Skeletal muscle tissue (tissue), 4 donors: Measurements from ENCODE around the gene TRIM44. TPM values are rescaled to one million over a fixed set of nuclear protein-coding genes. Genes with fewer than 3 reads are reported as not detected.

ENCODE experiments used
- H3K27ac ChIP-seq: one replicate; pipeline ENCODE4 v1.7.0; 2013; ENCODE audit warnings: mild to moderate bottlenecking, low read depth, low read length, inconsistent platforms
- H3K27me3 ChIP-seq, 3 donors: one replicate each; pipeline ENCODE4 v1.7.0; 2013; ENCODE audit warnings: low read length in 3 of 3; ENCODE audit not compliant: control insufficient read depth in 3 of 3, insufficient read depth in 3 of 3
- H3K36me3 ChIP-seq, 3 donors: one replicate each; pipeline ENCODE4 v1.7.0; 2013; ENCODE audit warnings: low read length in 3 of 3; ENCODE audit not compliant: control insufficient read depth in 3 of 3, insufficient read depth in 3 of 3
- H3K4me1 ChIP-seq, 3 donors: one replicate each; pipeline ENCODE4 v1.7.0; 2013; ENCODE audit warnings: low read length in 3 of 3, mild to moderate bottlenecking in 3 of 3; ENCODE audit not compliant: control insufficient read depth in 3 of 3, insufficient read depth in 3 of 3
- H3K4me3 ChIP-seq, 3 donors: one replicate each; pipeline ENCODE4 v1.7.0; 2013; ENCODE audit warnings: low read length in 3 of 3
- H3K9ac ChIP-seq, 3 donors: one replicate each; pipeline ENCODE4 v1.7.0; 2013; ENCODE audit warnings: low read length in 3 of 3, mild to moderate bottlenecking in 3 of 3, moderate library complexity in 2 of 3, low read depth in 1 of 3
- H3K9me3 ChIP-seq, 3 donors: one replicate each; pipeline ENCODE4 v1.7.0; 2013; ENCODE audit warnings: low read length in 3 of 3; ENCODE audit not compliant: control insufficient read depth in 3 of 3
- total RNA-seq: library from RNA; depleted of rRNA; stranded (reverse); fragments of >200 nt; gene quantifications from one replicate; pipeline ENCODE4 v1.2.3, GENCODE V29; 2014
- donor health status: Osteomylitis.

TRIM44 gene
- total RNA-seq, 1 donor from 2014 or later, result 11.5 TPM

DNA sequence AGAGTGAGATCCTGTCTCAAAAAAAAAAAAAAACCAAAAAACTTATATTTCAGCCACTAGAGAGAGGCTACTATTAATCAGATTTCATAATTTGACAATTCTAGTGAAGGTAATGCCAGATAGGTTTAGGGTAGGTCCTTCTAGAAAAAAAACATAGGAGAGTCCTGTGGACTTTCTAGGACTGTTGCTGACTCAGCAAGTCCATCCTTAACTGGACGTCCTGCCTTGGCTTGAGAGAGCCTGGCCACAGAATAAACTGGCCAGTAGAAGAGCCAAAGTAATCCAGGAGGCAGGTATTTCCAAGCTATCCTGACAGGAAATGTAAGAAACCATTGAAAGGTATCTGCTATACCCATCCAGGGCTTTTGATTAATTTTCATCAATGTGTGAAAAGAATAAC, 64.6 kb downstream of the TRIM44 start:
- H3K9me3 ChIP-seq, result no peaks in the 10 kb centered on the region
- H3K4me1 ChIP-seq, result no peaks in the 10 kb centered on the region
- no peak overlapping the region for H3K9ac ChIP-seq
- H3K36me3 ChIP-seq, result peaks cover 5 to 6% (median 6%) of the 10 kb centered on the region in 3 donors
- no peak overlapping the region for H3K27ac ChIP-seq
- H3K27me3 ChIP-seq, result no peaks in the 10 kb centered on the region
- H3K4me3 ChIP-seq, result no peak overlapping the region

DNA sequence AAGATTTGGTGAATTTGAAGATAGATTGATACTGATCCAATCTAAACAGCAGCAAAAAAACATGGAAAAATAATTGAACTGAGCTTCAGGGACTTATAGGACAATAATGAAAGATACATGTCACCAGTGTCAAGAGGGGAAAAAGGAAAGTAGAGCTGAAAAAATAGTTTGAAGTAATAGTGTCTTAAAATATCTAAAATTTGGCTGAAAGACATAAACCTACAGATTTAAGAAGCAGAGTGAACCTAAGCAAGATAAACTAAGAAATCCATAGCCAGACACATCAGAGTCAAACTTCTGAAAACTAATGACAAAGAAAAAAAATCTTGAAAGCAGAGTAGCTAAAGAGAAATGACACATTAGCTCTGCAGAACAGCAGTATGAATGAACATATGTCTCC, 67.7 kb downstream of the TRIM44 start:
- Histone ChIP-seq H3K4me1 (no peaks in the 10 kb centered on the region), H3K27ac (no peak overlapping the region), H3K27me3 (no peaks in the 10 kb centered on the region), H3K9me3 (no peaks in the 10 kb centered on the region), H3K9ac (no peak overlapping the region), H3K4me3 (no peak overlapping the region), H3K36me3 (peaks cover 5 to 7% (median 6%) of the 10 kb centered on the region in 3 donors)

DNA sequence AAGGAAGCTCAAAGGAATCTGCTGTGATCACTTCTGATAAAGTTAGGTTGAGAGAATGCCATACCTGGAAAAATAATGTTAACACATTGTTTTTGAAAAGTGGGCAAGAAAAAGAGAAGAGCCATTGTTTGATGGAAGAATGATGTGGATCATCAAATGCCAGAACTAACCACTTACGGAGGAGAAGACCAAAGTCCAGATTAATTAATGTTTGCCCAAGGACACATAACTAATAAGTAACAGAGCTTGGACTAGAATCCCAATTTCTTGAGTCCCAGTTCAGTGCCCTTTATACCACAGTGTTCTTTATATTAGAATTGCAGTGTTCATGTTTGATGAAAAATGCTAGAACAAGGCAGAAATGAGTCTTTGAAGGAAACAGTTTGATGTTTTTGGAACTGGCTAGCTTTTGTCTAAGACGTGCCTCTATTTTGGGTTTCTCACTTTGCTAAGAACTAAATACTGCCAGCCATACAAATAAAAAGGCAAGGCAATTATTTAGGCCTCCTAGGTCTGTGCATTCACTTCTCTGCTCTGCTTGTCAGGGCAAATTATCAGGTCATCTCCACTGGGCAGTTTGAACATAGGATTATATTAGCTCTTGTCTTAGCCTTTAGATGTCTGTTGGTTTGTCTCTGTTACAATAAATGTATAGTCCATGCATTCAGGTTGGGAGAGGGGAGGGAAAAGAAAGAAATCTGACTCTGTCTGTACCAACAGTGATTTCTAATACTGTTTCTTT, 72.3 kb downstream of the TRIM44 start:
- no peaks in the 10 kb centered on the region for H3K4me1 ChIP-seq
- no peak overlapping the region for H3K9ac ChIP-seq
- no peak overlapping the region for H3K27ac ChIP-seq
- H3K9me3 ChIP-seq, result no peaks in the 10 kb centered on the region
- no peak overlapping the region for H3K4me3 ChIP-seq
- no peaks in the 10 kb centered on the region for H3K27me3 ChIP-seq
- H3K36me3 ChIP-seq, result peaks cover 3 to 9% (median 4%) of the 10 kb centered on the region in 3 donors

DNA sequence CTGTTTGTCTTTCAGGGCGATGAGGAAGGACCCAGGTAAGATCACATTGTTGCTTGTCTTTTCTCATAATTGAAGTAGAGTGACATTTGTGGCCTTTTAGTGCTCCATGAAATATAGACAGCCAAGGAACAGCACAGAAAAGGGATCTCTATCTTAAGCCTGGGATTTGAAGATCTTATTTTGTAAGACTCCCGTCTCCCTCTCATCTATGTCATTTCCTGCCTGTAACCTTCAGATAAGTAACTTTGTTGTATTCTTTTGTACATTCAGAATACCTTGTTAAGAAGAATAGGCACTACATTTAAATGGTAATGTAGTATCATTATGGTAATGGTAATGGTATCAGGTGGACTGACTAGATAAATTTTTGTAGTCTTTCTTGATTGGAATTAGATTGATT, 72.8 kb downstream of the TRIM44 start:
- H3K27me3 ChIP-seq, result no peaks in the 10 kb centered on the region
- peaks cover 3 to 9% (median 4%) of the 10 kb centered on the region in 3 donors for H3K36me3 ChIP-seq
- H3K9me3 ChIP-seq, result no peaks in the 10 kb centered on the region
- no peaks in the 10 kb centered on the region for H3K4me1 ChIP-seq
- H3K9ac ChIP-seq, result no peak overlapping the region
- H3K27ac ChIP-seq, result no peak overlapping the region
- H3K4me3 ChIP-seq, result no peak overlapping the region

DNA sequence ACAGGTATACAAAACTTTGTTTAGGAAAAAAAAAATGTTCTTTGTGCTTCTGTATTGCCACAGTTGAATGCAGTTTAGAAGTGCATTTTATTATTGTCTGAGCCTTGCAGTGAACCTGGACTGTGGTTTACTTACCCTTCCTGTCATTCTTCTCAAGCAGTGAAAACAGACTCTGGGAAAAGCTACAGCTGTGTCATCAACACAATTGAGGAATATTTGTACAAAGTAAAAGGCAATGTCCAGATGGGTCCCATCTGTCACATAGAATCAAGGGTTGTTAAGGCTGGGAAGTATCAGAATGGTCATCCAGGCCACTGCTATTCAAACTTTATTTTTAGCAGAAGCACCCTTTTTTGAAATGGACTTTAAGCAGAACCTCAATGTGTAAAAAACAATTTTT, 73.3 kb downstream of the TRIM44 start:
- H3K36me3 ChIP-seq, result peaks cover 3 to 9% (median 4%) of the 10 kb centered on the region in 3 donors
- H3K9me3 ChIP-seq, result no peaks in the 10 kb centered on the region
- H3K4me3 ChIP-seq, result no peak overlapping the region
- no peaks in the 10 kb centered on the region for H3K4me1 ChIP-seq
- no peak overlapping the region for H3K9ac ChIP-seq
- H3K27me3 ChIP-seq, result no peaks in the 10 kb centered on the region
- H3K27ac ChIP-seq, result no peak overlapping the region

DNA sequence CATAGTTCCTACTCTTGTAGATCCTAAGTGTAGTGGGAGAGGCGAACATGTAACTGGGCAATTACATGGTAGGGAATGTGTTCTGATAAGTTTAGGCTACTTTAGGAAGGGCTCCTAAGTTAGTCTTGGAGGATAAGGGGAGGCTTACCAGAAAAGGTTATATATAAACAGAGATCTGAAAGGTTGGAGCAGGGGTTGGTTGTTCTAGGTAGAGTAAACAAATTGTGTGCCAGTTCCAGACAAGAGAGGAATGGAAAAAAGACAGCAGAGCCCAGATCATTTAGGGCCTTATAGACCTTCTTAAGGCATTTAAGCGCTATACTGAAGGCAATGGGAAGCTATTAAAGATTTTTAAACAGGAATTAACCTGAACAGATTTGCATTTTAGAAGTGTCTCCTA, 74.4 kb downstream of the TRIM44 start:
- no peaks in the 10 kb centered on the region for H3K27me3 ChIP-seq

DNA sequence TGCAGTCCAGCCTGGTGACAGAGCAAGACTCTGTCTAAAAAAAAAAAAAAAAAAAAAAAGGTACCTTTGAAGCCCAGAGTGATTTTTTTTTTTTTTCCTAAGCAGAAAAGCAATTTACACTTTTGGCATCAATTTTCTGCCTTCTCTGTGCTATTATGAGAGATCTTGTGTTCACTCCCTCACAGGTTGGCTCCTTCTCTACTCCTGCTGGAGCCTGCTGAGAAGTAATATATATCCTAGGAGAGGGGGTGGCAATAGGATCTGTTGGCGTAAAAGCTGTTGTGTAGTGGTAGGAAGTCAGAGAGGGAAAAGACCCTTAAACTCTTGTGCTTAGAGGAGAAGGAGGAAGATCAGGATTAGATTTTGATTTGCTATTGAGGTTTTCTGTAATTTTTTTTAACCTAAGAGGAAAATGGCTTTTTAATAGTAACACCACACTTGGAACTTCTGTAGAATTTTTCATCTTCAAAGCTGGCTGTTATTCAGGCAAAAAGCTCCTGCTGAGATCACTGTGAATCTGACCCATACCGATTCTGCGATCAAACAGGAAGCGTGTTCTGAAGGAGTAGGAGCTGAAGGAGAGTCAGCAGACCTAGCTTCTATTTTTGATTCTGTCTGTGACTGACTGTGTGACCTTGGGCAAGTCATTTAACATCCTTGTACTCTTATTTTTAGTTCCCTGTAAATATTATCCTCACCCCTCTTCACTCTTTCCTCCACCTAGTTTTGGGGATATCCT, 77.7 kb downstream of the TRIM44 start:
- Histone ChIP-seq H3K27me3 (no peaks in the 10 kb centered on the region), H3K9ac (no peak overlapping the region), H3K4me1 (no peaks in the 10 kb centered on the region), H3K27ac (no peak overlapping the region), H3K9me3 (no peaks in the 10 kb centered on the region), H3K36me3 (peaks cover 3 to 9% (median 3%) of the 10 kb centered on the region in 3 donors), H3K4me3 (no peak overlapping the region)

More for the DNA sequence above, 74.4 kb downstream of the TRIM44 start:
- H3K36me3 ChIP-seq, result peaks cover 3 to 9% (median 4%) of the 10 kb centered on the region in 3 donors
- no peaks in the 10 kb centered on the region for H3K4me1 ChIP-seq
- H3K4me3 ChIP-seq, result no peak overlapping the region
- H3K9me3 ChIP-seq, result no peaks in the 10 kb centered on the region
- H3K9ac ChIP-seq, result no peak overlapping the region
- no peak overlapping the region for H3K27ac ChIP-seq

DNA sequence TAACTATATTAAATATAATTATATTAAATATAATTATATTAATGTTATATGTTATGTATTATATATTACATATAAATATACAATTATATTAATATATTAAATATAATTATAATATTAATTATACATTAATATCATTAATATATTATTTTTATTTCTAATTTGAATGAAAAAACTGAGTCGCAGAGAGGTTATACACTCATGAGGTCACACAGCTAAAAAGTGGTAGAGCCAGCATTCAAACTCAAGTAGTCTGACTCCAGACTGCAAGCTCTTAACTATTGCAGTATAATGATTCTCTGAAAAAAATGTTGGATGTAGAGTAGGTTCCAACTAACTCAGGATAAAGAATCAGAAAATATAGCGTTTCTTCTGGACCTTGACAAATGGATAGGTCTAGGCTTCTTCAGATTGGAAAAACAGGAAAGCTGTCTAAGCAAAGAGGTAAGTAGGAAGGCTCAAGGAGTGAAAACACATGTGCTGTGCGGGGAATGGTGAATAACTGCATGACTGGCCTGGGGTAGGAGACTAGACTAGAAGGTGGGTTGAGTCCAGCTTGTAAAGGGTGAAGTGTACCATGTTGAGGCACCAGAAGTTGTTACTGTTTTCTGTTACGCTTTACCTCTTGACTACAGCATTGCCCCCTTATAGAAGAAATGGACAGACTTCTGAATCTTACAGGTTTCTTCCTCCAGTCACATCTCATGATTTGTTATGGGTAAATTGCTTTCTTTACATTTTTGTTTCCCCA, 80.3 kb downstream of the TRIM44 start:
- no peaks in the 10 kb centered on the region for H3K9me3 ChIP-seq

DNA sequence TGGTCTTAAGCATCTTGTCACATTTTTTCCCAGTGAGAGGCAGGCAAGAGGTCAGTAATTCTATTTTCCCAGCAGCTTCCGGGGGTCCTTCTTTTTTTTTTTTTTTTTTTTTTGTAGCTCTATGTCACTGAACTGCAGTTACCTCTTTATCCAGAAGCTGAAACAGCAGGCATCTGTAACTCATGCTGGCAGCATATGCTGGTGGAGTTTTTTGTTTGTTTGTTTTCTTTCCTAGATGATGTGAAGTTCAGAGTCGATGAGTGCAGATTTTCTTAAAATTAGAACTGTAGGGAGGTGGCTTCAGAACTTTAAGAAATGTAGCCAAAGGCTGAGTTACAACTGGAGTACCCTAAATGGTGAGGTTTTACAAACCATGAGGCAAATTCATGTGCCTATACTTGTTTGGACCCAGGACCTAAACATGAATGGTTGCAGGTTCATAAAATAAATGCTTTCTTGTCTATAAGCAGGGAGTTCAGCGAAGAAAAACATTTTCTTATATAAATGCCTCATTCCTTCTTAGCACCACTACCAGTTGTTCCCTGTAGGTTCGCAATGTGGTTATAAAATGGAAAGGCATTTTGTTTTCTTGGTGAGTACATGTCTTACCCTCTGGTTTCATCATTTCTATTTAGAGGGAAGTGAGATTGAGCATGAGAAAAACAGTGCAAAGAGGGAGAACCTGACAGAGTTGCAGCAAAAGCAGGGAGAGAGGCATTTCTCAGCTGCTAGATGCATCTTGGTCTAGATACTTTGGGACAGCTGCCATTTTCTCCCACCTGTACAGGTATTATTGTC, 84.0 kb downstream of the TRIM44 start:
- H3K9me3 ChIP-seq, result no peaks in the 10 kb centered on the region
- no peaks in the 10 kb centered on the region for H3K27me3 ChIP-seq
- H3K9ac ChIP-seq, result no peak overlapping the region
- no peak overlapping the region for H3K27ac ChIP-seq
- no peaks in the 10 kb centered on the region for H3K36me3 ChIP-seq
- H3K4me1 ChIP-seq, result peaks cover 0 to 4% (median 0%) of the 10 kb centered on the region in 3 donors
- H3K4me3 ChIP-seq, result no peak overlapping the region

More for the DNA sequence above, 80.3 kb downstream of the TRIM44 start:
- Histone ChIP-seq H3K36me3 (peaks cover 0 to 3% (median 0%) of the 10 kb centered on the region in 3 donors), H3K9ac (no peak overlapping the region), H3K4me1 (no peaks in the 10 kb centered on the region), H3K27ac (no peak overlapping the region), H3K27me3 (no peaks in the 10 kb centered on the region), H3K4me3 (no peak overlapping the region)
